Upper lobe of left lung (tissue), 6 donors: ENCODE measurements around the gene USP33. TPM values are rescaled to one million over a fixed set of nuclear protein-coding genes. Genes with fewer than 3 reads are reported as not detected.

ENCODE experiments used
- ATAC-seq, 2 donors: fragments of 200-7000 bp; cut with Tn5 transposase; one replicate each; pipeline ENCODE4 v1.9.1; 2022; ENCODE audit warnings: mild to moderate bottlenecking in 2 of 2, moderate library complexity in 2 of 2; ENCODE audit not compliant: low FRiP score in 2 of 2
- DNase-seq, 2 donors: peaks; one replicate each; pipeline ENCODE4 v3.0.0-alpha.2; 2019 to 2020
- H3K27ac ChIP-seq, 4 donors: fragments of 200-600 bp; sonication (generic); one replicate each; pipeline ENCODE4 v1.5.1; 2016 to 2019
- H3K27me3 ChIP-seq, 4 donors: fragments of 200-600 bp; sonication (generic); one replicate each; pipeline ENCODE4 v1.5.1; 2017 to 2019
- H3K36me3 ChIP-seq, 4 donors: fragments of 200-600 bp; sonication (generic); one replicate each; pipeline ENCODE4 v1.5.1; 2016 to 2019
- H3K4me1 ChIP-seq, 4 donors: fragments of 200-600 bp; sonication (generic); one replicate each; pipeline ENCODE4 v1.5.1; 2018 to 2019
- H3K4me3 ChIP-seq, 4 donors: fragments of 200-600 bp; sonication (generic); one replicate each; pipeline ENCODE4 v1.5.1; 2017 to 2019; ENCODE audit warnings: mild to moderate bottlenecking in 2 of 4, moderate library complexity in 1 of 4
- H3K9me3 ChIP-seq, 4 donors: fragments of 200-600 bp; sonication (generic); one replicate each; pipeline ENCODE4 v1.5.1; 2018 to 2019
- EP300 ChIP-seq, 4 donors: sonication (generic); formaldehyde crosslinking; IDR thresholded peaks; one replicate each; pipeline ENCODE4 v1.5.1; 2017; ENCODE audit warnings: antibody characterized with exemption in 4 of 4, control low read depth in 2 of 4
- POLR2A ChIP-seq, 4 donors: fragments of 450-650 bp; IDR thresholded peaks; one replicate each; pipeline ENCODE4 v1.5.1; 2016 to 2017; ENCODE audit warnings: antibody characterized with exemption in 4 of 4, mild to moderate bottlenecking in 2 of 4
- POLR2AphosphoS5 ChIP-seq, 2 donors: sonication (generic); formaldehyde crosslinking; IDR thresholded peaks; one replicate each; pipeline ENCODE4 v1.5.1; 2017; ENCODE audit warnings: antibody characterized with exemption in 2 of 2
- WGBS, 2 donors: methylation state at CpG; one replicate each; pipeline ENCODE4 v1.1.5; 2017 to 2018; 5-methylcytosine and 5-hydroxymethylcytosine counted together
- total RNA-seq, 6 donors: library from RNA; depleted of rRNA in 4 of 6; stranded (reverse); fragments of >200 nt in 4 of 6; gene quantifications; one replicate each; pipeline versions ENCODE4 v1.1.0 to v1.2.1, GENCODE V29; 2016 to 2021
- TF ChIP-seq, protein P1 (sequence below), 6 experiments: fragments of 450-650 bp in 4 of 6; fragments of 200-600 bp in 2 of 6; sonication (generic) in 2 of 6; IDR thresholded peaks; one replicate each; pipeline ENCODE4 v1.5.1; 2016 to 2019; ENCODE audit warnings: antibody characterized with exemption in 6 of 6
- donor health status: DM: no; HTN: no; CAD: no; lungs with moderate emphysema.
- donor health status: DM: no; HTN: yes; CAD: no; lungs with severe emphysema.

The USP33 gene
- total RNA-seq, 6 donors from 2014 or later, result 46.3 to 107 (median 58.7) TPM

DNA sequence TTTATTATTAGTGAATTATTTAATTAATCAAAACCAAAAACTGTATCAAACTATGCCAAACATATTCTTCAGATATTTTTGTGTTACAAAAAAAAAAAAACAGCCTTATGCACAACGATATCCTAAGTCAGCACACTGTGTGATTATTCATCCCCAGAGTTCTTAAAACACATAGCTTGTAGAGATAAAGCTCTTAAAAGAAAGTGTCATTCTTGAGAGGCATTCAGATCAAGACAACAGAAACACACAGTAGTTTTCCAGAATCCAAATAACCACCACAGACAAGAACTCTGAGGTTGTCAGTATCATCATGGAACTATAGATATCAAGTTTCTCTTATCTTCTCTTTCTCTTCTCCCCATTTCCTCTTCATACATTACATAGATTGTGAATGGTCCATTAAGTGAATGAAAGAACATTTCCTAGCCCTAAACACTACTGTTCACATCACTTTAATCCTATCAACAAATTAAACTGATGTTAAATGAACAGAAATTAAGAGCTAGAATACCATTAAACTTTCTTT, 90.7 kb downstream of the USP33 start:
- no peak for TF ChIP-seq EP300 (IDR thresholded peaks at IDR 0.05)
- no peak for TF ChIP-seq POLR2A (IDR thresholded peaks at IDR 0.05)
- TF ChIP-seq, protein P1, sequence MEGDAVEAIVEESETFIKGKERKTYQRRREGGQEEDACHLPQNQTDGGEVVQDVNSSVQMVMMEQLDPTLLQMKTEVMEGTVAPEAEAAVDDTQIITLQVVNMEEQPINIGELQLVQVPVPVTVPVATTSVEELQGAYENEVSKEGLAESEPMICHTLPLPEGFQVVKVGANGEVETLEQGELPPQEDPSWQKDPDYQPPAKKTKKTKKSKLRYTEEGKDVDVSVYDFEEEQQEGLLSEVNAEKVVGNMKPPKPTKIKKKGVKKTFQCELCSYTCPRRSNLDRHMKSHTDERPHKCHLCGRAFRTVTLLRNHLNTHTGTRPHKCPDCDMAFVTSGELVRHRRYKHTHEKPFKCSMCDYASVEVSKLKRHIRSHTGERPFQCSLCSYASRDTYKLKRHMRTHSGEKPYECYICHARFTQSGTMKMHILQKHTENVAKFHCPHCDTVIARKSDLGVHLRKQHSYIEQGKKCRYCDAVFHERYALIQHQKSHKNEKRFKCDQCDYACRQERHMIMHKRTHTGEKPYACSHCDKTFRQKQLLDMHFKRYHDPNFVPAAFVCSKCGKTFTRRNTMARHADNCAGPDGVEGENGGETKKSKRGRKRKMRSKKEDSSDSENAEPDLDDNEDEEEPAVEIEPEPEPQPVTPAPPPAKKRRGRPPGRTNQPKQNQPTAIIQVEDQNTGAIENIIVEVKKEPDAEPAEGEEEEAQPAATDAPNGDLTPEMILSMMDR (IDR thresholded peaks at IDR 0.05), result no peak
- TF ChIP-seq POLR2AphosphoS5 (IDR thresholded peaks at IDR 0.05), result no peak
- no peak overlapping the region for H3K4me3 ChIP-seq
- no peaks in the 10 kb centered on the region for H3K27me3 ChIP-seq
- H3K27ac ChIP-seq, result no peak overlapping the region
- no peak for DNase-seq
- no peaks in the 10 kb centered on the region for H3K36me3 ChIP-seq
- ATAC-seq, result no peak
- 29 to 52% methylated on average over 1 of the region's 1 CpG for WGBS, 2 donors
- H3K9me3 ChIP-seq, result no peaks in the 10 kb centered on the region
- peaks cover 5 to 27% (median 21%) of the 10 kb centered on the region in 4 donors for H3K4me1 ChIP-seq

DNA sequence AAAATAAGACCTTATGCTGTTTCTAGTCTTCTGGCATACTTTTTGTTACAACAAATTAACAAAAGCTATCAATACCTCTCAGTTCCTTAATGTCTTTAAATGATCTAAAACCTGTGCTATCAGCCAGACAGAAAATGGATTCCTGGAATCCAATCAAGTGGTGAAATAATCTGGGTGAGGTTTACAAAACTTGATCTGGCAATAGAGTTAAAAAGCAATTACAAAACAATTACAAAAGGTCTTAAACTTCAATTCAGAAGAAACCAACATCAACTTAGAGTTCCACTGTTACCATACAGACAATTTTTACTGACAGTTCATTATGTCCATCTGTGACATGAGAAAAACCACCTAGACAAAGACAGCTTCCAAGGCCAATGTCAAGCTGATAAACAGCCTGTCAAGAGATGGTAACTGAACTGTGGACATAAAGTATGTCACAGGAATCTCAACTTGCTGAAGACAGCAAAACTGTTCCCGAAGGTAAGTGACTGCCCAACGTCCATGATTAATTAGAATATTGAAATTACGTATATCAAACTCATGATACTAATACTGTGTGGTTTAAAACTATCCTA, 94.6 kb downstream of the USP33 start:
- H3K27ac ChIP-seq, result no peak overlapping the region

DNA sequence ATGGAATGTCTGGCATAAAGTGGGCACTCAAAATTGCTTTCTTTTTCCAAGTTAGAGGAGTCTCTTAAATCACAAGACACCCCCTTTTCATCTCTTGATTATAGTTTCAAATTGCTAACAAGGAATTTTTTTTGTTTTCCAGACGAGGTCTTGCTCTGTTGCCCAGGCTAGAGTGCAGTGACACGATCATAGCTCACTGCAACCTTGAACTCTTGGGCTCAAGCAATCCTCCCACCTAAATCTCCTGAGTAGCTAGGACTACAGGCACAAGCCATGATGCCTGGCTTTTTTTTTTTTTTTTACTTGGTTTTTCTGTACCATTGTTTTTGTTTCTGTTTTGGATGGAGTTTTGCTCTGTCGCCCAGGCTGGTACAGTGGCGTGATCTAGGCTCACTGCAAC, 98.0 kb downstream of the USP33 start:
- H3K27me3 ChIP-seq, result no peaks in the 10 kb centered on the region
- H3K27ac ChIP-seq, result no peak overlapping the region
- WGBS, 2 donors, result 81 to 86% methylated on average over 4 of the region's 4 CpGs
- TF ChIP-seq, protein P1 (IDR thresholded peaks at IDR 0.05), result no peak
- no peak for TF ChIP-seq POLR2A (IDR thresholded peaks at IDR 0.05)
- TF ChIP-seq POLR2AphosphoS5 (IDR thresholded peaks at IDR 0.05), result no peak
- no peak for TF ChIP-seq EP300 (IDR thresholded peaks at IDR 0.05)
- no peak overlapping the region for H3K4me3 ChIP-seq
- no peaks in the 10 kb centered on the region for H3K9me3 ChIP-seq
- DNase-seq (no peak), ATAC-seq (no peak)
- no peaks in the 10 kb centered on the region for H3K36me3 ChIP-seq
- peaks cover 0 to 7% (median 3%) of the 10 kb centered on the region in 4 donors for H3K4me1 ChIP-seq

More for the DNA sequence above, 94.6 kb downstream of the USP33 start:
- Histone ChIP-seq H3K4me1 (peaks cover 0 to 10% (median 4%) of the 10 kb centered on the region in 4 donors), H3K27me3 (no peaks in the 10 kb centered on the region), H3K36me3 (no peaks in the 10 kb centered on the region), H3K4me3 (no peak overlapping the region), H3K9me3 (no peaks in the 10 kb centered on the region)
- ATAC-seq (no peak), DNase-seq (no peak)
- WGBS, 2 donors, result 71 to 87% methylated on average over 3 of the region's 3 CpGs
- TF ChIP-seq POLR2A (IDR thresholded peaks at IDR 0.05) (no peak), POLR2AphosphoS5 (IDR thresholded peaks at IDR 0.05) (no peak)
- TF ChIP-seq, protein P1 (IDR thresholded peaks at IDR 0.05), result no peak

DNA sequence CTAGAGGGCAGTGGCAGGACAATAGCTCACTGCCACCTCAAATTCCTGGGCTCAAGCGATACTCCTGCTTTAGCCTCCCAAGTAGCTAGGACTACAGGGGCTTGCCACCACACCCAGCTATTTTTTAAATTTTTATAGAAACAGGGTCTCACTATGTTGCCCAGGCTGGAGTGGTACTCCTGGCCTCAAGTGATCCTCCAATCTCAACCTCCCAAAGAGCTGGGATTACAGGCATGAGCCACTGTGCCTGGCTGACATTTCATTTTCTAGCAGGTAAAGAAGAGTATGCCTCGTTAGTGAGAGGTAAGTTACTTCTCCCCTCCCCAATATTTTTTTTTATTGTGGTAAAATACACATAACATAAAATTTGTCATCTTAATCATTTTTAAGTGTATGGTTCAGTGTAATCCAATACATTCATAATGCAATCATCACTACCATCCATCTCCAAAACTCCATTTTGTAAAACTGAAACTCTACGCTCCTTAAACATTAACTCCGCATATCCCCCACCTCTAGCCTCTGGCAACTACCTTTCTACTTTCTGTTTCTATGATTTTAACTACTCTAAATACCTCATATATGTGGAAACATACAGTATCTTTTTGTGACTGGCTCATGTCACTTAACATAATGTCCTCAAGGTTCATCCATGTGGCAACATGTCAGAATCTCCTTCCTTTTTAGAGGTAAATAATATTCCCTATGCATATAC, 99.6 kb downstream of the USP33 start:
- H3K9me3 ChIP-seq, result no peaks in the 10 kb centered on the region
- H3K4me3 ChIP-seq, result no peak overlapping the region
- ATAC-seq (no peak), DNase-seq (no peak)
- no peaks in the 10 kb centered on the region for H3K27me3 ChIP-seq
- peaks cover 0 to 7% (median 1%) of the 10 kb centered on the region in 4 donors for H3K4me1 ChIP-seq
- no peaks in the 10 kb centered on the region for H3K36me3 ChIP-seq
- no peak for TF ChIP-seq POLR2AphosphoS5 (IDR thresholded peaks at IDR 0.05)
- no peak for TF ChIP-seq EP300 (IDR thresholded peaks at IDR 0.05)
- TF ChIP-seq, protein P1 (IDR thresholded peaks at IDR 0.05), result no peak
- no peak for TF ChIP-seq POLR2A (IDR thresholded peaks at IDR 0.05)
- H3K27ac ChIP-seq, result no peak overlapping the region
- WGBS, 2 donors, result 85 to 92% methylated on average over 4 of the region's 4 CpGs
